K562 (cell line): ENCODE data around the gene FGF2. TPM values are rescaled to one million over a fixed set of nuclear protein-coding genes. Genes with fewer than 3 reads are reported as not detected.

ENCODE experiments used
- ATAC-seq: fragments of 200-7000 bp; cut with Tn5 transposase; 3 replicates; pipeline ENCODE4 v1.9.1; 2020; ENCODE audit warnings: moderate library complexity
- BruUV-seq: library from RNA; stranded (reverse); fragments of 400-500 nt; replicated peaks from 2 replicates; lab custom pipeline; 2021; lab: Mats Ljungman, UMichigan
- CTCF ChIA-PET: fragments of 300-600 bp; formaldehyde crosslinking; extraction: SDS; loops from one replicate; lab custom pipeline; 2021; ENCODE audit warnings: low intra/inter-chr PET ratio; lab: Yijun Ruan, JAX
- POLR2A ChIA-PET: fragments of 300-600, 350-650 bp; sonication (Branson Sonifier 250); formaldehyde crosslinking; extraction: SDS; loops from one replicate; lab custom pipeline; 2021; ENCODE audit warnings: antibody characterized with exemption, inconsistent platforms; lab: Yijun Ruan, JAX
- DNase-seq, 4 experiments: peaks; one replicate each; pipeline versions ENCODE4 v3.0.0 to v3.0.0-alpha.2; 2011 to 2018; ENCODE audit warnings: low spot score in 3 of 4, mixed read lengths in 3 of 4; ENCODE audit errors: extremely low read depth in 1 of 4
- FAIRE-seq: peaks from 2 replicates; lab custom pipeline; 2011; peaks lifted over from hg19 to GRCh38; lab: Jason Lieb, UNC
- H2AFZ ChIP-seq: 2 replicates; pipeline ENCODE4 v1.6.0; 2011; ENCODE audit warnings: low read depth, low read length, control low read depth, inconsistent platforms
- H3K27ac ChIP-seq: fragments of 200-600 bp; 3 replicates; pipeline ENCODE4 v1.8.0; 2011; ENCODE audit warnings: low read depth, mild to moderate bottlenecking, control low read depth, inconsistent platforms, low read length, moderate library complexity, mixed read lengths; ENCODE audit errors: extremely low read depth
- H3K27me3 ChIP-seq, 2 experiments: fragments of 300-600 bp in 1 of 2; 2 replicates in 1 of 2; 3 replicates in 1 of 2; pipeline versions ENCODE4 v1.6.0 to v1.8.0; 2011; ENCODE audit warnings: inconsistent platforms in 2 of 2, low read length in 2 of 2, mild to moderate bottlenecking in 1 of 2, mixed read lengths in 1 of 2, moderate library complexity in 1 of 2; ENCODE audit not compliant: control insufficient read depth in 2 of 2, insufficient read depth in 2 of 2
- H3K36me3 ChIP-seq: fragments of 300-600 bp; 3 replicates; pipeline ENCODE4 v1.8.0; 2011; ENCODE audit warnings: mild to moderate bottlenecking, low read length, inconsistent platforms; ENCODE audit not compliant: control insufficient read depth, insufficient read depth
- H3K4me1 ChIP-seq, 2 experiments: fragments of 200-600 bp in 1 of 2; replicated peaks in 1 of 2; 2 replicates in 1 of 2; 3 replicates in 1 of 2; pipeline versions ENCODE4 v1.5.1 to v1.8.0; 2011; ENCODE audit warnings: inconsistent platforms in 2 of 2, low read length in 2 of 2, mild to moderate bottlenecking in 1 of 2, mixed read lengths in 1 of 2, moderate library complexity in 1 of 2; ENCODE audit not compliant: control insufficient read depth in 2 of 2, insufficient read depth in 2 of 2
- H3K4me2 ChIP-seq: 2 replicates; pipeline ENCODE4 v1.6.1; 2011; ENCODE audit warnings: low read length, control low read depth, inconsistent platforms, mixed read lengths; ENCODE audit not compliant: insufficient read depth
- H3K4me3 ChIP-seq: fragments of 200-600 bp; sonication (generic), shearing (Covaris generic); 2 replicates; pipeline ENCODE4 v1.5.1; 2016; ENCODE audit warnings: control low read depth, inconsistent platforms
- H3K79me2 ChIP-seq: fragments of 200-600 bp; 3 replicates; pipeline ENCODE4 v1.8.0; 2011; ENCODE audit warnings: low read length, inconsistent platforms; ENCODE audit not compliant: control insufficient read depth, insufficient read depth
- H3K9ac ChIP-seq, 2 experiments: 2 replicates each; pipeline versions ENCODE4 v1.6.0 to v1.6.1; 2011; ENCODE audit warnings: low read depth in 2 of 2, low read length in 2 of 2, control low read depth in 1 of 2, inconsistent platforms in 1 of 2, mild to moderate bottlenecking in 1 of 2, mixed read lengths in 1 of 2; ENCODE audit not compliant: insufficient read depth in 1 of 2
- H3K9me1 ChIP-seq: one replicate; pipeline ENCODE4 v1.6.0; 2011; ENCODE audit warnings: inconsistent platforms, mild to moderate bottlenecking, low read length, moderate library complexity; ENCODE audit not compliant: control insufficient read depth, insufficient read depth
- H3K9me3 ChIP-seq: replicated peaks from 2 replicates; pipeline ENCODE4 v1.5.1; 2011; ENCODE audit warnings: low read depth, low read length, inconsistent platforms; ENCODE audit not compliant: control insufficient read depth, insufficient read depth
- H4K20me1 ChIP-seq: replicated peaks from 2 replicates; pipeline ENCODE4 v1.6.1; 2011; ENCODE audit warnings: low read length, inconsistent platforms, mixed read lengths; ENCODE audit not compliant: control insufficient read depth, insufficient read depth
- CHCHD3 ChIP-seq: fragments of 250-450 bp; sonication (Bioruptor Pico); IDR thresholded peaks from 2 replicates; pipeline ENCODE4 v2.1.2; 2022; ENCODE audit warnings: mild to moderate bottlenecking
- NFYB ChIP-seq: IDR thresholded peaks from 2 replicates; pipeline ENCODE4 v1.6.1; 2011; ENCODE audit warnings: mild to moderate bottlenecking, moderate library complexity; ENCODE audit not compliant: insufficient read length; ENCODE audit errors: extremely low read depth
- RUNX1 ChIP-seq: sonication (generic); IDR thresholded peaks from 2 replicates; pipeline ENCODE4 v1.6.1; 2016; ENCODE audit warnings: antibody characterized with exemption, low read depth
- SMAD1 ChIP-seq: fragments of 150-350 bp; IDR thresholded peaks from 2 replicates; pipeline ENCODE4 v1.6.1; 2014; ENCODE audit warnings: low read length, low read depth; ENCODE audit not compliant: partially characterized antibody
- WGBS: fragments of 100-300 bp; shearing (Covaris generic); methylation state at CpG from one replicate; pipeline ENCODE4 v1.1.6; 2016; ENCODE audit warnings: low coverage, mixed read lengths; ENCODE audit not compliant: insufficient coverage; ENCODE audit errors: missing lambda C conversion rate; 5-methylcytosine and 5-hydroxymethylcytosine counted together
- in situ Hi-C: fragments of 300-500 bp; cut with MboI; formaldehyde crosslinking; loops from 4 replicates; pipeline ENCODE4 v1.15.0; 2018; ENCODE audit warnings: inconsistent platforms, mixed read lengths
- intact Hi-C: fragments of 100-400 bp; cut with micrococcal nuclease; formaldehyde crosslinking; loops from 2 replicates; pipeline ENCODE4 v1.14.2; 2022
- polyA plus RNA-seq, 8 experiments: library from polyadenylated mRNA; depleted of rRNA in 4 of 8; stranded (reverse) in 5 of 8; unstranded in 3 of 8; fragments of >200 nt; fragmentation: Nextera tagmentation in 2 of 8; fragmentation: Illumina TruSeq in 1 of 8; extraction: Ambion mirVana in 2 of 8; extraction: Trizol in 1 of 8; gene quantifications; 2 replicates each; pipeline versions ENCODE4 v1.2.1 to v1.2.3, GENCODE V29; 2011 to 2014; ENCODE audit warnings: inconsistent platforms in 1 of 8, missing spikeins in 1 of 8
- total RNA-seq, 7 experiments: library from RNA; depleted of rRNA in 6 of 7; stranded (reverse); fragments of >200 nt in 6 of 7; fragmentation: Illumina TruSeq in 2 of 7; extraction: Trizol in 2 of 7; gene quantifications; 2 replicates each; pipeline versions ENCODE4 v1.2.1 to v1.2.3, GENCODE V29; 2011 to 2021; ENCODE audit warnings: low replicate concordance in 1 of 7
- TF ChIP-seq, protein P1 (sequence below): fragments of 250-450 bp; sonication (Bioruptor Pico); IDR thresholded peaks from 2 replicates; pipeline ENCODE4 v1.8.0; 2021; ENCODE audit warnings: borderline replicate concordance, mild to moderate bottlenecking, moderate library complexity; ENCODE audit not compliant: poor library complexity, severe bottlenecking

The FGF2 gene
- total and polyA plus RNA-seq, 9 of the 15 experiments (the other 6 are each of a cell fraction or from before 2014, with no cell fraction given), result 2.5 to 19.4 (median 9.2) TPM

DNA sequence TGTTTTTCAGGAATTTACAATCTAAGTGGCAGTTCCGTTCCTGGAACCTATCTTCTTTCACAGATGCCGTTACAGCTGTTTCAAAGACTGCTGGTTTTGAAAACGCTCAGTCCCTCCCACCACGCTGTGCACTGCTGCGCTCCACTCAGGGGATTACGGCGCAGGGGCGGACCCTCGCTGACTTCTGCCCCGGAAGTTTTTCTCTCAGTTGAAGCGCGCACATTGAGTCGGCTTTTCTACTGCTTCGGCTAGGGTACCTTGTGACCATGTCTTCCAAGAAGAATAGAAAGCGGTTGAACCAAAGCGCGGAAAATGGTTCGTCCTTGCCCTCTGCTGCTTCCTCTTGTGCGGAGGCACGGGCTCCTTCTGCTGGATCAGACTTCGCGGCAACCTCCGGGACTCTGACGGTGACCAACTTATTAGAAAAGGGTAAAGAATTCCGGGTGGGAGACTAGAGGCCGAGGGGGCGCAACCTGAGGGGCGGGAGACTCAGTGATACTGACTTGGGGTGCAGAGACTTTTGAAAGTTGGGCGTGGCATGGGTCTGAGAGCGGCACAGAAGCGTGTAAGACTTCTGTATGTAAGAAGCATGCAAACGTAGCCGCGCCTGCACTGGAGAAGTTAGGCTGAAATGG, 96.4 kb downstream of the FGF2 start (continued):
- 0 out of 2 replicates have a peak, but pooled peaks have one; percentile 44 for TF ChIP-seq RUNX1
- TF ChIP-seq, protein P1, sequence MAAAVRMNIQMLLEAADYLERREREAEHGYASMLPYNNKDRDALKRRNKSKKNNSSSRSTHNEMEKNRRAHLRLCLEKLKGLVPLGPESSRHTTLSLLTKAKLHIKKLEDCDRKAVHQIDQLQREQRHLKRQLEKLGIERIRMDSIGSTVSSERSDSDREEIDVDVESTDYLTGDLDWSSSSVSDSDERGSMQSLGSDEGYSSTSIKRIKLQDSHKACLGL (CRISPR knock-in tag), result peak; percentile 8
- TF ChIP-seq, all 486 proteins: peak for 102

DNA sequence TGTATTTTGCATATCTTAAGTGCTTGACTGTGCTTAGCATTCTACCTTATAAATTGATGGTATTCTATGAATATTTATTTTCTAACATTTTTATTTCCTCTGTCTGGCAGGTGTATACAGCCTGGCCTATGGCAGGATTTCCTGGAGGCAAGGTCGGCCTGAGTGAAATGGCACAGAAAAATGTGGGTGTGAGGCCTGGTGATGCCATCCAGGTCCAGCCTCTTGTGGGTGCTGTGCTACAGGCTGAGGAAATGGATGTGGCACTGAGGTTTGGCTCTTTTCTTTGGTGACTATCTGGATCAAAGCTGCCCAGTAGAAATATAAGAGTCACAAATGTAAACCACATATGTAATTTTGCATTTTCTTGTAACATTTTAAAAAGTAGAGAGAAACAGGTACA, 102.3 kb downstream of the FGF2 start:
- WGBS, result 100% methylated on average over 1 of the region's 1 CpG
- no peaks in the 10 kb centered on the region for H3K27me3 ChIP-seq
- DNase-seq, result no peak
- H3K36me3 ChIP-seq, result peaks cover 74% of the 10 kb centered on the region
- H3K4me1 ChIP-seq, result peaks cover 0 to 15% of the 10 kb centered on the region in 2 experiments; a peak in 4 of 5 replicates
- H2AFZ ChIP-seq, result no peak overlapping the region
- in situ Hi-C loops (loop anchor here (5.0 kb wide), 1 partner anchor 327 kb away; no protein-coding TSS in a partner anchor), intact Hi-C loops (no loop called here)
- no peak overlapping the region for H3K27ac ChIP-seq
- BruUV-seq, result no TSS peak
- H3K4me2 ChIP-seq, result no peak overlapping the region
- no peaks in the 10 kb centered on the region for H4K20me1 ChIP-seq
- ChIA-PET POLR2A (interaction anchor here (0.6 to 0.7 kb wide), 2 partner anchors 326 to 589 kb away, joined by 3 read pairs; no protein-coding TSS in a partner anchor), CTCF (no interaction called here)
- FAIRE-seq, result no peak
- H3K9me3 ChIP-seq, result no peaks in the 10 kb centered on the region
- H3K9me1 ChIP-seq, result no peaks in the 10 kb centered on the region
- no peak for ATAC-seq
- no peak overlapping the region for H3K4me3 ChIP-seq
- TF ChIP-seq NFYB (no peak), CHCHD3 (CRISPR knock-in tag) (no peak), SMAD1 (no peak)
- peaks cover 46% of the 10 kb centered on the region for H3K79me2 ChIP-seq
- H3K9ac ChIP-seq, result no peak overlapping the region
